ENCODE data around the gene TECPR1.

TECPR1 gene

GRCh38 chr7:98280791-98281756 lies 29.0 kb upstream of the TECPR1 start, which contains the start of gene BRI3 (continued):
- TF ChIP-seq ZNF248 (tag by site-specific recombination; IDR thresholded peaks at IDR 0.05) (no peak), ZNF341 (tag by site-specific recombination; IDR thresholded peaks at IDR 0.05; ENCODE audit: low read depth) (peak; percentile 20; the same call in 1 of the 2 replicates), ZNF112 (tag by site-specific recombination; IDR thresholded peaks at IDR 0.05) (no peak), ZEB2 (tag by site-specific recombination; IDR thresholded peaks at IDR 0.05) (0 out of 2 replicates have a peak, but pooled peaks have one; percentile 16), ZNF830 (tag by site-specific recombination; IDR thresholded peaks at IDR 0.05; ENCODE audit: low read depth) (no peak), ZNF37A (tag by site-specific recombination; IDR thresholded peaks at IDR 0.05) (no peak), ZNF366 (tag by site-specific recombination; conservative IDR thresholded peaks at IDR 0.05) (no peak), HOXD13 (CRISPR knock-in tag; IDR thresholded peaks at IDR 0.05; ENCODE audit: borderline replicate concordance) (no peak), ZSCAN30 (tag by site-specific recombination; IDR thresholded peaks at IDR 0.05) (no peak), ZNF449 (tag by site-specific recombination; IDR thresholded peaks at IDR 0.05) (no peak), ZNF560 (tag by site-specific recombination; IDR thresholded peaks at IDR 0.05; ENCODE audit: borderline replicate concordance) (no peak), ZNF747 (tag by site-specific recombination; IDR thresholded peaks at IDR 0.05) (no peak), WT1 (tag by site-specific recombination; IDR thresholded peaks at IDR 0.05) (no peak), ZNF19 (tag by site-specific recombination; IDR thresholded peaks at IDR 0.05; ENCODE audit: low read depth) (no peak), IKZF3 (tag by site-specific recombination; IDR thresholded peaks at IDR 0.05) (no peak), ZNF501 (tag by site-specific recombination; IDR thresholded peaks at IDR 0.05) (peak; percentile 63; the same call in 1 of the 2 replicates), ZNF335 (tag by site-specific recombination; conservative IDR thresholded peaks at IDR 0.05) (peak; percentile 95), REPIN1 (tag by site-specific recombination; IDR thresholded peaks at IDR 0.05; ENCODE audit: low read depth) (no peak), ZNF704 (tag by site-specific recombination; IDR thresholded peaks at IDR 0.05) (no peak), ZNF214 (tag by site-specific recombination; IDR thresholded peaks at IDR 0.05; ENCODE audit: borderline replicate concordance) (no peak), ZNF114 (tag by site-specific recombination; IDR thresholded peaks at IDR 0.05) (no peak), ZNF433 (tag by site-specific recombination; IDR thresholded peaks at IDR 0.05; ENCODE audit: low read depth) (no peak), ZBTB48 (tag by site-specific recombination; IDR thresholded peaks at IDR 0.05) (peak; percentile 23; the same call in 1 of the 2 replicates), KLF9 (tag by site-specific recombination; IDR thresholded peaks at IDR 0.05; ENCODE audit: low read depth) (peak; percentile 63), OSR2 (tag by site-specific recombination; IDR thresholded peaks at IDR 0.05) (no peak), HIC1 (tag by site-specific recombination; IDR thresholded peaks at IDR 0.05) (no peak), ZNF530 (tag by site-specific recombination; IDR thresholded peaks at IDR 0.05; ENCODE audit: low read depth) (no peak), ZNF362 (tag by site-specific recombination; IDR thresholded peaks at IDR 0.05) (no peak), ZNF677 (tag by site-specific recombination; IDR thresholded peaks at IDR 0.05) (no peak), ZNF416 (tag by site-specific recombination; IDR thresholded peaks at IDR 0.05) (no peak), ZNF175 (tag by site-specific recombination; IDR thresholded peaks at IDR 0.05) (no peak), KLF1 (tag by site-specific recombination; IDR thresholded peaks at IDR 0.05) (no peak; the same call in 1 of the 2 replicates), ZNF580 (tag by site-specific recombination; IDR thresholded peaks at IDR 0.05) (no peak), ZNF394 (tag by site-specific recombination; IDR thresholded peaks at IDR 0.05; ENCODE audit: borderline replicate concordance) (no peak), ZNF184 (tag by site-specific recombination; IDR thresholded peaks at IDR 0.05) (no peak)

Measured in HEK293 (cell line).